Stimulated activated CD4-positive, alpha-beta T cell treated with anti-CD3 and anti-CD28 coated beads, Interleukin-4, amount 100 ng/mL, for 48 hours (primary cell): Measurements from ENCODE around the gene CHEK1.
"Not testable (repeated sequence)": the region's sequence is repeated elsewhere in the genome, so short reads cannot be mapped to it uniquely, and the experiment has no call there.

ENCODE experiments used
- DNase-seq, 2 donors: peaks; one replicate each; pipeline ENCODE4 v3.0.0-alpha.2; 2020; ENCODE audit warnings: low read depth in 2 of 2

CHEK1 gene

GRCh38 chr11:125694951-125695350 is 70.0 kb downstream of the CHEK1 start:
- DNase-seq, result no peak

DNA sequence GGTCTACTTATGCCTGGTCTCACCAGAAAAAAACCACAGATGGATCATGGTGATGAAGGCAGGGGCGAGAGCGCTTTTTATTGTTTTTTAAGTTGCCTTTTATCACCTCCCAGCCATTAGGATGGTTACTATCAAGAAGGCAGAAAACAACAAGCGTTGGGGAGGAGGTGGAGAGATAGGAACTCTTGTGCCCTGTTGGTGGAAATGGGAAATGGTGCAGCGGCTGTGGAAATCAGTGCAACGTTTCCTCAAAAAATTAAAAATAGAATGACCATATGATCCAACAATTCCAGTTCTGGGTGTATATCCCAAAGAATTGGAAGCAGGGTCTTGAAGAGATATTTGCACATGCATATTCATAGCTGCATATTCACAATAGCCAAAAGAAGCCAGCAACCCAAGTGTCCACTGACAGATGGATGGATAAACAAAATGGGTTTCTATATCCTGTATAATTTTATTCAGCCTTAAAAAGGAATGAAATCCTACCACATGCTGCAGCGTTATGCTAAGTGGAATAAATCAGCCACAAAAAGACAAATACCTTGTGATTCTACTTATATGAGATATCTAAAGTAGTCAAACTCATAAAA is 76.2 kb downstream of the CHEK1 start:
- no peak for DNase-seq

DNA sequence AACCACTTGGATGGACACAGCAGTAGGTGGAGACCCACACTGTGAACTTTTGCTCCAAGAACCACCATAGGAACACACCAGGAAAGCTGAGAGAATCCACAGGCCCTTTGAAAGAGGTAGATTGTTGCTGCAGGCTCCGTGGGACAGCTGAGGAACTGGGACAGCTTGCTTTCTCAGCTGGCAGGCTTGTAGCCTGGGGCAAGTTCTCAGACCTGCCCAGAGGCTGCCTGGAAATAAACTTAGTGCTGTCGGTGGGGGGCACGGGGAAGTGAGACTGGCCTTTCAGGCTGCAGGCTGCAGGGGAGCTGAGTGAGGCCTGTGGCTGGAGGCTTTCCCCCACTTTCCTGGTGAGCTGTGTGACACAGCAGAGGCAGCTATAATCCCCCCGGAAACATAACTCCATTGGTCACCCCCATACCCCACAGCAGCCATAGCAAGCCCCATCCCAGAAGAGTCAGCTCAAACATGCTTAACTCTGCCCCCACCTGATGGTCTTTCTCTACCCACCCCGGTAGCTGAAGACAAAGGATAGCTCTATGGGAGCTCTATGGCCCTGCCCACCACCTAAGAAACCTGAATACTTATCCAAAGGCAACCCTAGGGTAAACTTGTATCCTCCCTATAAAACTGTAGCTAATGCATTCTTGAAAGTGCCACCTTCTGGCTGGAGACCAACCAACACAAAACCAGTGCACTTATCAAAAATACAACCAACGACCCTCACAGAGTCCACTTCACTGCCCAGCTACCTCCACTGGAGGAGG is 77.1 kb downstream of the CHEK1 start:
- no peak for DNase-seq

DNA sequence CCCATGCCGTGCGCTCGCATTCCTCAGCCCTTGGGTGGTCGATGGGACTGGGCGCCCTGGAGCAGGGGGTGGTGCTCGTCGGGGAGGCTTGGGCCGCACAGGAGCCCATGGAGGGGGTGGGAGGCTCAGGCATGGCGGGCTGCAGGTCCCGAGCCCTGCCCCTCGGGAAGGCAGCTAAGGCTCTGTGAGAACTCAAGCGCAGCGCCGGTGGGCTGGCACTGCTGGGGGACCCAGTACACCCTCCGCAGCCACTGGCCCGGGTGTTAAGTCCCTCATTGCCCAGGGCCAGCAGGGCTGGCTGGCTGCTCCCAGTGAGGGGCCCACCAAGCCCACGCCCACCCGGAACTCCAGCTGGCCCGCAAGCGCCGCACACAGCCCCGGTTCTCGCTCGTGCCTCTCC is 79.7 kb downstream of the CHEK1 start:
- DNase-seq, result not testable (repeated sequence)

- no peak for DNase-seq
These were observed 95.8 kb downstream of the CHEK1 start for GRCh38 chr11:125720781-125721180.

- DNase-seq, result no peak
These were observed 99.2 kb downstream of the CHEK1 start for GRCh38 chr11:125724125-125724524.
